MM.1S (cell line): ENCODE data around the gene CHCHD3.

ENCODE experiments used
- CTCF ChIP-seq: fragments of 300-600 bp; sonication (generic); IDR thresholded peaks from 2 replicates; pipeline ENCODE4 v1.5.1; 2016; ENCODE audit warnings: antibody characterized with exemption, low read length, mixed read lengths
- EZH2phosphoT487 ChIP-seq: fragments of 300-600 bp; sonication (generic); IDR thresholded peaks from 2 replicates; pipeline ENCODE4 v1.6.1; 2018; ENCODE audit warnings: antibody characterized with exemption, low read length

- TF ChIP-seq CTCF (no peak), EZH2phosphoT487 (no peak)
These were observed 144.6 kb downstream of the CHCHD3 start for GRCh38 chr7:132937286-132937685.
